SU-DHL-6 (cell line): ENCODE data around the gene RSPH3.
"Not testable (repeated sequence)": the region's sequence is repeated elsewhere in the genome, so short reads cannot be mapped to it uniquely, and the experiment has no call there.

ENCODE experiments used
- EZH2phosphoT487 ChIP-seq: fragments of 200-600 bp; sonication (generic), shearing (Covaris generic); conservative IDR thresholded peaks from 2 replicates; pipeline ENCODE4 v1.6.1; 2018; ENCODE audit warnings: mild to moderate bottlenecking, antibody characterized with exemption, low read length, moderate library complexity, mixed read lengths
- TF ChIP-seq, protein P1 (sequence below): fragments of 200-600 bp; sonication (generic); IDR thresholded peaks from one replicate; pipeline ENCODE4 v1.5.1; 2017; ENCODE audit warnings: antibody characterized with exemption, mild to moderate bottlenecking, low read length, moderate library complexity; ENCODE audit not compliant: insufficient read depth, poor library complexity, severe bottlenecking

DNA sequence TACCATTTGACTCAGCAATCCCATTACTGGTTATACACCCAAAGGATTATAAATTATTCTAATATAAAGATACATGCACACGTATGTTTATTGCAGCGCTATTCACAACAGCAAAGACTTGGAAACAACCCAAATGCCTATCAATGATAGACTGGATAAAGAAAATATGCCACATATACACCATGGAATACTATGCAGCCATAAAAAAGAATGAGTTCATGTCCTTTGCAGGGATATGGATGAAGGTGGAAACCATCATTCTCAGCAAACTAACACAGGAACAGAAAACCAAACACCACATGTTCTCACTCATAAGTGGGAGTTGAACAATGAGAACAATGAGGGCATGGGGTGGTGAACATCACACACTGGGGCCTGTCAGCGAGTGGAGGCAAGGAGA, 48.0 kb downstream of the RSPH3 start:
- TF ChIP-seq, protein P1, sequence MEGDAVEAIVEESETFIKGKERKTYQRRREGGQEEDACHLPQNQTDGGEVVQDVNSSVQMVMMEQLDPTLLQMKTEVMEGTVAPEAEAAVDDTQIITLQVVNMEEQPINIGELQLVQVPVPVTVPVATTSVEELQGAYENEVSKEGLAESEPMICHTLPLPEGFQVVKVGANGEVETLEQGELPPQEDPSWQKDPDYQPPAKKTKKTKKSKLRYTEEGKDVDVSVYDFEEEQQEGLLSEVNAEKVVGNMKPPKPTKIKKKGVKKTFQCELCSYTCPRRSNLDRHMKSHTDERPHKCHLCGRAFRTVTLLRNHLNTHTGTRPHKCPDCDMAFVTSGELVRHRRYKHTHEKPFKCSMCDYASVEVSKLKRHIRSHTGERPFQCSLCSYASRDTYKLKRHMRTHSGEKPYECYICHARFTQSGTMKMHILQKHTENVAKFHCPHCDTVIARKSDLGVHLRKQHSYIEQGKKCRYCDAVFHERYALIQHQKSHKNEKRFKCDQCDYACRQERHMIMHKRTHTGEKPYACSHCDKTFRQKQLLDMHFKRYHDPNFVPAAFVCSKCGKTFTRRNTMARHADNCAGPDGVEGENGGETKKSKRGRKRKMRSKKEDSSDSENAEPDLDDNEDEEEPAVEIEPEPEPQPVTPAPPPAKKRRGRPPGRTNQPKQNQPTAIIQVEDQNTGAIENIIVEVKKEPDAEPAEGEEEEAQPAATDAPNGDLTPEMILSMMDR = not testable (repeated sequence)
- not testable (repeated sequence) for TF ChIP-seq EZH2phosphoT487
